ENCODE results near the gene CMTM3. TPM values are rescaled to one million over a fixed set of nuclear protein-coding genes. Genes with fewer than 3 reads are reported as not detected.

CMTM3 gene
- total RNA-seq, 1 donor from 2014 or later, result 244 TPM

DNA sequence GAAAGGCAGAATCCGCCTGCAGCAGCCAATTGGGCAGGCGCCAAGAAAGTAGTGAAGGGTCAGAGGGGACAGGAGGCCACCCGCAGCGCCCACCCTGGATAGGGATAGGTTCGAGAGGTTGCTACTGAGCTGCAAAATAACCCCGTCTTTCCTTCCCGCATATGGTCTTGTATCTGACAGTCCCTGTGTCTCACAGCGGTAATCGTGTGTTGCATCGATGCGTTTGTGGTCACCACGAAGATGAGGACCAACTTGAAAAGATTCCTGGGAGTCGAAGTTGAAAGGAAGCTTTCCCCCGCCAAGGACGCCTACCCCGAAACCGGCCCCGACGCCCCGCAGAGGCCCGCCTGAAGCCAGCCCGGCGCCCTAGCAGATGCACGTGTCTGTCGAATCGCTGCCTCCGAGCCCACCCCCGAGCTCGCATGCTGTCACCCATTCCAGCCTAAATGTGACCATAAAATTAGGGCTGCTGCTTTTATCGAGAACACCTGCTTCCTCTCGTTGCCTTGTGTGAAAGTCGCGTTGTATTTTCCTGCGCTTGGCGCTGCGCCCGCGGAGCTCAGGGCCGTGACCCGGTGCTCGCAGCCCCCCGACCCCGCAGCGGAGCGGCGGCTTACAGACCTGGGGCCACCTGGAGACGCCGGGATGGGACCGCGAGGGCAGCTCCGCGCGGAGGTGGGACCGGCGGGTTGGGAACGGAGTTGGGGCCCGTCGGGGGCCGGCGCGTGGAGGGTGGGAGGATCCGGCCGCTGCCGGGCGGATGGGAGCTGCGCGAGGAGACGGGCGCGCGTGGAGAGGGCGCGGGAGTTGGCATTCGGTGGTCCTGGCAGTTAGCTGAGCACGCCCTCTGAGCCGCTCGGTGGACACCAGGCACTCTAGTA lies 25.6 kb upstream of the CMTM3 start, which contains the start of gene CMTM2:
Gene CMTM2, plus strand, starts transcription at position 813 of the 881 bp plus-strand sequence. CDS start 145 bp downstream, outside the sequence.
- Histone ChIP-seq H3K27me3 (ENCODE audit: control insufficient read depth, insufficient read depth, low read length) (peaks cover 16% of the 10 kb centered on the region), H3K4me3 (ENCODE audit: low read depth, low read length) (peak within 1 kb of the TSS; percentile 19), H3K36me3 (ENCODE audit: control insufficient read depth, insufficient read depth, low read length) (no peaks in the 10 kb centered on the region)
- TF ChIP-seq, protein P1, sequence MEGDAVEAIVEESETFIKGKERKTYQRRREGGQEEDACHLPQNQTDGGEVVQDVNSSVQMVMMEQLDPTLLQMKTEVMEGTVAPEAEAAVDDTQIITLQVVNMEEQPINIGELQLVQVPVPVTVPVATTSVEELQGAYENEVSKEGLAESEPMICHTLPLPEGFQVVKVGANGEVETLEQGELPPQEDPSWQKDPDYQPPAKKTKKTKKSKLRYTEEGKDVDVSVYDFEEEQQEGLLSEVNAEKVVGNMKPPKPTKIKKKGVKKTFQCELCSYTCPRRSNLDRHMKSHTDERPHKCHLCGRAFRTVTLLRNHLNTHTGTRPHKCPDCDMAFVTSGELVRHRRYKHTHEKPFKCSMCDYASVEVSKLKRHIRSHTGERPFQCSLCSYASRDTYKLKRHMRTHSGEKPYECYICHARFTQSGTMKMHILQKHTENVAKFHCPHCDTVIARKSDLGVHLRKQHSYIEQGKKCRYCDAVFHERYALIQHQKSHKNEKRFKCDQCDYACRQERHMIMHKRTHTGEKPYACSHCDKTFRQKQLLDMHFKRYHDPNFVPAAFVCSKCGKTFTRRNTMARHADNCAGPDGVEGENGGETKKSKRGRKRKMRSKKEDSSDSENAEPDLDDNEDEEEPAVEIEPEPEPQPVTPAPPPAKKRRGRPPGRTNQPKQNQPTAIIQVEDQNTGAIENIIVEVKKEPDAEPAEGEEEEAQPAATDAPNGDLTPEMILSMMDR (IDR thresholded peaks at IDR 0.05; ENCODE audit: insufficient read depth, low read length, poor library complexity, severe bottlenecking), result no peak
- no peak for DNase-seq (ENCODE audit: low read depth)

DNA sequence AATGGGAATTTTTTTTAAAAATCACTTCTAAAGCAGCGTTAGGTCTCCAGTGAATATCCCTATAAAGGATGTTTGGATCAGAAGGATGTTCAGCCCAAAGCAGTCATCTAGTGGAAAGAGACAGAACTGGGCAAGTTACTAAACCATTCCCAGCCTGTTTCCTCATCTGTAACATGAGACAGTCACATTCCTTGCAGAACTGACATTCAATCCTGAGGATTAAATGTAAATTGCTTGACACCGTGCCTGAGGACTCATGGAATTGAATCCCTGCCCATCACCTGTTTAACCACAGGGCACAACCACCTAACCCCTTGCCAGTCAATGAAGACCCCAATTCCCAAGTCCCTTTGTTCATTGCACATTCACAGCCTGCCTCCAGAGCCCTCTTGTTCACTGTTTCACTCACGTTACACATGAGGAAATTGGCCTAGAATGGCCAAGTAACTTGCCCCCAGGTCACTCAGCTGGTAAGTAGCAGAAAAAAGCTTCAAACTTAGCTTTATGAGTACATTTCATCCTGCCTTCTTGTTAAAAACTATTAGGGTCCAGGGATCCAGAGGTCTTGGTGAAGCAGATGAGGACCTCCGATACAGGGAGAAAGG lies 23.8 kb upstream of the CMTM3 start:
- H3K27me3 ChIP-seq (ENCODE audit: control insufficient read depth, insufficient read depth, low read length), result peaks cover 16% of the 10 kb centered on the region
- H3K36me3 ChIP-seq (ENCODE audit: control insufficient read depth, insufficient read depth, low read length), result no peaks in the 10 kb centered on the region
- H3K4me3 ChIP-seq (ENCODE audit: low read depth, low read length), result no peak overlapping the region
- TF ChIP-seq, protein P1 (IDR thresholded peaks at IDR 0.05; ENCODE audit: insufficient read depth, low read length, poor library complexity, severe bottlenecking), result peak; percentile 19
- DNase-seq (ENCODE audit: low read depth), result peak; percentile 61

DNA sequence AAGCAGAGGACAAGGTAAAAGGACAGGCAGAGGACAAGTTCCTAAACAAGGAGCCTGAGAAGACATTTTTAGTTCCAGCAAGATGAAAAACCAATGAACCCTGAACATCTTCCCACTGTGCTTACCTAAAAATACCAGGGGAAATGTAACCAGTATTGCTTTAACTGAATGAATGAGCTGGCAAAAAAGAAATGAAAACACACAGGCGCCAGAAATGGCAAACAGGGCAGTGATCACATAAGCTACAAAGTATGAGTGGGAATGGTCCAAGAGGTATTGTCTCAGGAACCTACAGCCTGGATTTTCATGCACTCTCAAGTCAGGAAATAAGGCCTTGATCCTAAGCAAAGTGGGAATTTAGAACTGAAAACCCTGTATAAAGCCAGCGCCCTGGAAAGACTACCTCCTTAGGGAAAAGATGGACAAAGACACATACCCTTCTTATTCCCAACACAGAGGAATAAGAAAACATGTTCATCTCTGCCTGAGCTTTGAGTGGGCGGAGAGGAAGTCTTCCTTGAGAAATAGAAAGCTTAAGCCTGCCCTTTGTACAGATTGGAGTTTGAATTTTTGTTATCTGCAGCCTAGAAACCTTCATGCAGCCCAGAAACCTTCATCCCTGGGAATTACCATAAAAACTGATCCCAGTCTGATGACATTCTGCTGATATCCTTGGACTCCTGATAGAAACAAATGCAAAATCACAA lies 23.1 kb upstream of the CMTM3 start:
- TF ChIP-seq, protein P1 (IDR thresholded peaks at IDR 0.05; ENCODE audit: insufficient read depth, low read length, poor library complexity, severe bottlenecking), result no peak
- H3K36me3 ChIP-seq (ENCODE audit: control insufficient read depth, insufficient read depth, low read length), result no peaks in the 10 kb centered on the region
- DNase-seq (ENCODE audit: low read depth), result no peak
- H3K27me3 ChIP-seq (ENCODE audit: control insufficient read depth, insufficient read depth, low read length), result peaks cover 16% of the 10 kb centered on the region
- no peak overlapping the region for H3K4me3 ChIP-seq (ENCODE audit: low read depth, low read length)

DNA sequence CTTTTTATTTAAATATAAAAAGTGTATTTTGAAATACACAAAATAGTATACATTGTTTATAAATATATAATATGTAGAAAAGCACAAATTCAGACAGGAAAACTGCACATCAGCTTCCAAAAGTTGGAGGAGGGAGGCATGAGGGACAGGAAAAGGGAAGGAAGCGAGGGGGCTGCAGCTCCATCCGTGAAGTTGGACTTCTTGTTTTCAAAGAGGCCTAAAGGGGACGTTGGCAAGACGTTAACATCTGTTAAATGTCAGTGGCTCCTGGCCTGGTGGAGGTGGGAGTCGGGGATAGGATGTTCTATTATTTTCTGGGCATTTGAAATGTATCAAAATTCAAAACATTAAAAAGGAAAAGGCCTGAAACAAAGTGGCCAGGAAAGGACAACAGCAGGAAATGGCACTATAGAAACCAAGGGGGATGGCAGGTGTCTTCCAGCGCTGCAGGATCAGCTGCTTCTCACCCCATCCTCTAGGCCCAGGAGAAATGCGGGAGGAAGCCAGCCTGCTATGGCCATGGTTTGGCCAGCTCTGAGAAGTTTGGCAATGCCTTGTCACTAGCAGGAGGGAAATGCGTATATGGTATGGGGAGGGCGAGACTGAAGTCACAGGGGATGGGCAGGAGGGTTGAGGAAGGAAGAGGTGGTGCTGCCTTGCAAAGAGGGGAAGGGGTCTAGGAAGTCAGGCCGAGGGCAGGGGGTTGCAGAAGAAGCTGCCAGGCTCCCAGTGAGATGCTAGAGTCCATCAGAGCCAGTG lies 18.8 kb upstream of the CMTM3 start:
- no peaks in the 10 kb centered on the region for H3K27me3 ChIP-seq (ENCODE audit: control insufficient read depth, insufficient read depth, low read length)
- no peak overlapping the region for H3K4me3 ChIP-seq (ENCODE audit: low read depth, low read length)
- no peaks in the 10 kb centered on the region for H3K36me3 ChIP-seq (ENCODE audit: control insufficient read depth, insufficient read depth, low read length)
- DNase-seq (ENCODE audit: low read depth), result no peak
- TF ChIP-seq, protein P1 (IDR thresholded peaks at IDR 0.05; ENCODE audit: insufficient read depth, low read length, poor library complexity, severe bottlenecking), result no peak

DNA sequence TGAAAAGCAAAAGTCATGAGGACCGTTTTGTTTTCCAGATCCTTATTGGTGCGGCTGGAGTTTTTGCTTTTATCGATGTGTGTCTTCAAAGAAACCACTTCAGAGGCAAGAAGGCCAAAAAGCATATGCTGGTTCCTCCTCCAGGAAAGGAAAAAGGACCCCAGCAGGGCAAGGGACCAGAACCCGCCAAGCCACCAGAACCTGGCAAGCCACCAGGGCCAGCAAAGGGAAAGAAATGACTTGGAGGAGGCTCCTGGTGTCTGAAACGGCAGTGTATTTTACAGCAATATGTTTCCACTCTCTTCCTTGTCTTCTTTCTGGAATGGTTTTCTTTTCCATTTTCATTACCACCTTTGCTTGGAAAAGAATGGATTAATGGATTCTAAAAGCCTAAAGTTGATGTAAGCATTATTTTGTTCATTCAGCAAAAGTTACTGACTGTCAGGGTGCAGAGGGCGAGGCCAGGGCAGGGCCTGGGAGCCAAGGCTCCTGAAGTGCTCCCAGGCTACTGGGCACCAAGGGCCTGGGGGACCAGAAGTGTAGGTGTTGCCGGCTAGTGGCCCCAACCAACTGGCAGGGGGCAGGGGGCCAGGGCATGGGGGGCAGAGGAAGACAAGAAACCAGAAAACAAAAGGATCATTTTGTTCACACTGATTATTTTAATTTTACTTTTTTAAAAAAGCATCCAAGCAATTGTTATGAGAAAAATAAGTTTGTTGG lies 16.5 kb upstream of the CMTM3 start:
- no peak for DNase-seq (ENCODE audit: low read depth)
- Histone ChIP-seq H3K27me3 (ENCODE audit: control insufficient read depth, insufficient read depth, low read length) (no peaks in the 10 kb centered on the region), H3K4me3 (ENCODE audit: low read depth, low read length) (no peak overlapping the region), H3K36me3 (ENCODE audit: control insufficient read depth, insufficient read depth, low read length) (no peaks in the 10 kb centered on the region)
- TF ChIP-seq, protein P1 (IDR thresholded peaks at IDR 0.05; ENCODE audit: insufficient read depth, low read length, poor library complexity, severe bottlenecking), result no peak
